ENCODE data around the gene SGCG. TPM values are rescaled to one million over a fixed set of nuclear protein-coding genes. Genes with fewer than 3 reads are reported as not detected.

The SGCG gene
- total RNA-seq, 1 donor from 2014 or later, result not detected

DNA sequence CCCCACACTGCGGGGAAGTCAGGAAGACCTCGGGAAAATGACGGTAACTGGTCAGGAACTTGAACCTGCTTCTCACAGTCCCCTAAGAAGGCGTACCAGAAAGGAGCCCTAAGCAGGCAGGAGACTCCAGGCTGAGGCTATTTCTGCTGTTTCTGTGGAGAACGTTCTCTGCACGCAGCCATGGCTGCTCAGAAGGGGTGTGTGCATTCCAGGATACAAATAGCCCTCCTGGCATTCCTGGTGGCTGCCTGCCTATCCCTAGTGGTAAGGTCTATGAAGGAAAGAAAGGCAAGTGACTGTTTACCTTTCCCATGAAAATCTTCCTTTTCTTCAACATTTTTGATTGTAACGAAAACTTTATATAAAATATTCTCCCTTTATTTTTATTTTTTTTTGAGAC, 2.5 kb downstream of the SGCG start:
- Mint-ChIP-seq H3K9me3 (no peaks in the 10 kb centered on the region), H3K36me3 (ENCODE audit: low read depth) (no peaks in the 10 kb centered on the region), H3K27me3 (ENCODE audit: low read depth) (no peaks in the 10 kb centered on the region), H3K4me3 (no peak overlapping the region), H3K4me1 (no peaks in the 10 kb centered on the region), H3K27ac (ENCODE audit: unreplicated experiment) (no peak overlapping the region)
- DNase-seq (ENCODE audit: low read depth, low spot score), result no peak
- TF ChIP-seq CTCF (conservative IDR thresholded peaks at IDR 0.05), result no peak

DNA sequence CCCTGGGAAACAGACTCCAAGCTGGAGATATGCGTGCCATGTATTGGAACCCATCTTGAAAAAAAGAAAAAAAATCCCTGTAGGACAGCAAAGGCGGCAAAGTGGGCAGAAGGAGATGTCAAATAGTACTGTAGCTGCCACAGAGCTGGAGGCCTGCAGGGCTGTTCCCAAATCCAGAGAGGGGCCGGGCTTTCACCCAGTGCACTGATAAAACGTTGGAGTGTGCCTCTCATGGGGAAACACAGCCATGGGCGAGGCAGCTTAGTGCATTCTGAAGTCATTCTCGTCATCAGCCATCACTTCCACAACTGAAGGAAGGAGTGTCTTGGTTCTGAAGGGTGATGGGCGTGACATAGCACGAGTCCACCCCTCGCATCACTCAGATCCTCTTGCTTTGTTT, 4.8 kb downstream of the SGCG start:
- Mint-ChIP-seq H3K27ac (ENCODE audit: unreplicated experiment) (no peak overlapping the region), H3K36me3 (ENCODE audit: low read depth) (no peaks in the 10 kb centered on the region), H3K27me3 (ENCODE audit: low read depth) (no peaks in the 10 kb centered on the region), H3K4me3 (no peak overlapping the region), H3K4me1 (no peaks in the 10 kb centered on the region), H3K9me3 (no peaks in the 10 kb centered on the region)
- TF ChIP-seq CTCF (conservative IDR thresholded peaks at IDR 0.05), result no peak
- no peak for DNase-seq (ENCODE audit: low read depth, low spot score)

- no peak for DNase-seq (ENCODE audit: low read depth, low spot score)
Measured at GRCh38 chr13:23201870-23202269, 21.1 kb downstream of the SGCG start.

GRCh38 chr13:23202383-23202782, 21.6 kb downstream of the SGCG start:
- Mint-ChIP-seq H3K9me3 (no peaks in the 10 kb centered on the region), H3K36me3 (ENCODE audit: low read depth) (no peaks in the 10 kb centered on the region), H3K27ac (ENCODE audit: unreplicated experiment) (peak overlapping the region; percentile 6), H3K4me1 (no peaks in the 10 kb centered on the region), H3K27me3 (ENCODE audit: low read depth) (no peaks in the 10 kb centered on the region), H3K4me3 (no peak overlapping the region)
- no peak for TF ChIP-seq CTCF (conservative IDR thresholded peaks at IDR 0.05)
- DNase-seq (ENCODE audit: low read depth, low spot score), result no peak

More at GRCh38 chr13:23201870-23202269, 21.1 kb downstream of the SGCG start:
- H3K36me3 Mint-ChIP-seq (ENCODE audit: low read depth), result no peaks in the 10 kb centered on the region
- no peak overlapping the region for H3K4me3 Mint-ChIP-seq
- TF ChIP-seq CTCF (conservative IDR thresholded peaks at IDR 0.05), result no peak
- H3K4me1 Mint-ChIP-seq, result no peaks in the 10 kb centered on the region
- H3K27me3 Mint-ChIP-seq (ENCODE audit: low read depth), result no peaks in the 10 kb centered on the region
- H3K9me3 Mint-ChIP-seq, result no peaks in the 10 kb centered on the region
- peak overlapping the region; percentile 6 for H3K27ac Mint-ChIP-seq (ENCODE audit: unreplicated experiment)

DNA sequence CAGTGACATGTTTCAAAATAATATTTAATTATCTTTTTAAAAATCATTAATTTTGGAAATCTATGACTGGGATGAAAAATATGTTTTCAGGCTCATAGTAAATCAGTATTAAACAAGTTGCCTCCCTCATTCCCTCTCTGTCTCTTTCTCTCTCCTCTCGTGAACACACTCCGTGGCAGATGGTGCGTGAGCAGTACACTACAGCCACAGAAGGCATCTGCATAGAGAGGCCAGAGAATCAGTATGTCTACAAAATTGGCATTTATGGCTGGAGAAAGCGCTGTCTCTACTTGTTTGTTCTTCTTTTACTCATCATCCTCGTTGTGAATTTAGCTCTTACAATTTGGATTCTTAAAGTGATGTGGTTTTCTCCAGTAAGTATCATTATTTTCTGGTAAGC, 22.7 kb downstream of the SGCG start:
- Mint-ChIP-seq H3K9me3 (no peaks in the 10 kb centered on the region), H3K27ac (ENCODE audit: unreplicated experiment) (no peak overlapping the region), H3K4me3 (no peak overlapping the region), H3K27me3 (ENCODE audit: low read depth) (no peaks in the 10 kb centered on the region), H3K36me3 (ENCODE audit: low read depth) (no peaks in the 10 kb centered on the region), H3K4me1 (no peaks in the 10 kb centered on the region)
- no peak for TF ChIP-seq CTCF (conservative IDR thresholded peaks at IDR 0.05)
- no peak for DNase-seq (ENCODE audit: low read depth, low spot score)

GRCh38 chr13:23205807-23206206, 25.0 kb downstream of the SGCG start:
- Mint-ChIP-seq H3K4me3 (no peak overlapping the region), H3K27ac (ENCODE audit: unreplicated experiment) (no peak overlapping the region), H3K36me3 (ENCODE audit: low read depth) (no peaks in the 10 kb centered on the region), H3K27me3 (ENCODE audit: low read depth) (no peaks in the 10 kb centered on the region), H3K4me1 (no peaks in the 10 kb centered on the region), H3K9me3 (no peaks in the 10 kb centered on the region)
- no peak for TF ChIP-seq CTCF (conservative IDR thresholded peaks at IDR 0.05)
- DNase-seq (ENCODE audit: low read depth, low spot score), result no peak
